ENCODE results near the gene STAB2.

The STAB2 gene

GRCh38 chr12:103748002-103748401 is 160.9 kb downstream of the STAB2 start:
- no peak for DNase-seq (ENCODE audit: low read depth)

- no peak for DNase-seq (ENCODE audit: low read depth)
These were observed 161.8 kb downstream of the STAB2 start for GRCh38 chr12:103748875-103749274.

GRCh38 chr12:103751171-103751570 is 164.1 kb downstream of the STAB2 start:
- no peak for DNase-seq (ENCODE audit: low read depth)

- no peak for DNase-seq (ENCODE audit: low read depth)
These were observed 164.5 kb downstream of the STAB2 start for GRCh38 chr12:103751600-103751999.

- no peak for DNase-seq (ENCODE audit: low read depth)
These were observed 168.4 kb downstream of the STAB2 start for GRCh38 chr12:103755425-103755824.

- DNase-seq (ENCODE audit: low read depth): no peak
These were observed 169.4 kb downstream of the STAB2 start for GRCh38 chr12:103756443-103756842.

GRCh38 chr12:103757248-103757647 is 170.2 kb downstream of the STAB2 start:
- no peak for DNase-seq (ENCODE audit: low read depth)

- no peak for DNase-seq (ENCODE audit: low read depth)
These were observed 171.4 kb downstream of the STAB2 start for GRCh38 chr12:103758310-103759089.

GRCh38 chr12:103762473-103762872 is 175.4 kb downstream of the STAB2 start:
- DNase-seq (ENCODE audit: low read depth): no peak

GRCh38 chr12:103765322-103765721 is 178.2 kb downstream of the STAB2 start:
- DNase-seq (ENCODE audit: low read depth): no peak

GRCh38 chr12:103766028-103766427 is 179.0 kb downstream of the STAB2 start:
- no peak for DNase-seq (ENCODE audit: low read depth)

- DNase-seq (ENCODE audit: low read depth): no peak
These were observed 181.5 kb downstream of the STAB2 start for GRCh38 chr12:103768467-103769123.

GRCh38 chr12:103769240-103769945 is 182.3 kb downstream of the STAB2 start:
- no peak for DNase-seq (ENCODE audit: low read depth)

GRCh38 chr12:103771466-103771865 is 184.4 kb downstream of the STAB2 start:
- no peak for DNase-seq (ENCODE audit: low read depth)

GRCh38 chr12:103772367-103773108 is 185.5 kb downstream of the STAB2 start:
- DNase-seq (ENCODE audit: low read depth): no peak

- DNase-seq (ENCODE audit: low read depth): no peak
These were observed 186.2 kb downstream of the STAB2 start for GRCh38 chr12:103773109-103773910.

GRCh38 chr12:103774977-103775560 is 188.0 kb downstream of the STAB2 start:
- DNase-seq (ENCODE audit: low read depth): no peak

GRCh38 chr12:103778781-103779180 is 191.7 kb downstream of the STAB2 start:
- no peak for DNase-seq (ENCODE audit: low read depth)

GRCh38 chr12:103779410-103780092 is 192.5 kb downstream of the STAB2 start:
- DNase-seq (ENCODE audit: low read depth): no peak

GRCh38 chr12:103780093-103780440 is 193.0 kb downstream of the STAB2 start:
- no peak for DNase-seq (ENCODE audit: low read depth)

GRCh38 chr12:103780992-103781391 is 193.9 kb downstream of the STAB2 start:
- no peak for DNase-seq (ENCODE audit: low read depth)
